B cell (primary cell): ENCODE data around the gene MCM7. TPM values are rescaled to one million over a fixed set of nuclear protein-coding genes. Genes with fewer than 3 reads are reported as not detected.

Experiments used
- ATAC-seq: fragments of 200-7000 bp; cut with Tn5 transposase; one replicate; pipeline ENCODE4 v1.10.0; 2021; ENCODE audit warnings: low read depth, mild to moderate bottlenecking, moderate number of reproducible peaks, moderate library complexity
- CTCF ChIA-PET: fragments of 350-600 bp; sonication (Branson Sonifier 250); formaldehyde crosslinking; loops from one replicate; lab custom pipeline; 2021; ENCODE audit warnings: antibody characterized with exemption, inconsistent platforms; lab: Charles Lee
- POLR2A ChIA-PET: fragments of 350-600 bp; sonication (Branson Sonifier 250); formaldehyde crosslinking; loops from one replicate; lab custom pipeline; 2021; ENCODE audit warnings: antibody characterized with exemption; lab: Charles Lee
- DNase-seq: peaks from one replicate; pipeline ENCODE4 v3.0.0; 2013
- H2AFZ ChIP-seq: 2 replicates; pipeline ENCODE4 v1.6.1; 2012; ENCODE audit warnings: mild to moderate bottlenecking, low read depth, low read length; ENCODE audit not compliant: insufficient read depth, poor library complexity, severe bottlenecking
- H3K27ac ChIP-seq, 2 donors: 1 replicate in 1 of 2; 2 replicates in 1 of 2; pipeline ENCODE4 v1.5.1; 2012 to 2013; ENCODE audit warnings: low read length in 2 of 2, mild to moderate bottlenecking in 2 of 2, moderate library complexity in 1 of 2
- H3K27me3 ChIP-seq, 4 experiments: fragments of 200-600 bp in 1 of 4; sonication (generic) in 1 of 4; replicated peaks in 1 of 4; 1 replicate in 2 of 4; 2 replicates in 2 of 4; pipeline versions ENCODE4 v1.6.1 to v1.7.0; 2013 to 2016; ENCODE audit warnings: low read length in 3 of 4, mild to moderate bottlenecking in 2 of 4, mixed read lengths in 1 of 4, moderate library complexity in 1 of 4; ENCODE audit not compliant: insufficient read depth in 4 of 4, control insufficient read depth in 3 of 4; ENCODE audit errors: control extremely low read depth in 1 of 4
- H3K36me3 ChIP-seq, 2 experiments: replicated peaks in 1 of 2; 1 replicate in 1 of 2; 2 replicates in 1 of 2; pipeline versions ENCODE4 v1.6.1 to v1.7.1; 2013; ENCODE audit warnings: low read length in 1 of 2; ENCODE audit not compliant: insufficient read depth in 2 of 2, control insufficient read depth in 1 of 2; ENCODE audit errors: control extremely low read depth in 1 of 2, extremely low read depth in 1 of 2
- H3K4me1 ChIP-seq, 2 donors: fragments of 200-600 bp in 1 of 2; sonication (generic) in 1 of 2; 1 replicate in 1 of 2; 2 replicates in 1 of 2; pipeline versions ENCODE4 v1.5.1 to v1.6.1; 2013 to 2017; ENCODE audit warnings: low read length in 2 of 2; ENCODE audit not compliant: control insufficient read depth in 2 of 2, insufficient read depth in 2 of 2
- H3K4me2 ChIP-seq: replicated peaks from 2 replicates; pipeline ENCODE3; 2012; ENCODE audit warnings: mild to moderate bottlenecking, low read depth, low read length; ENCODE audit not compliant: poor library complexity, severe bottlenecking
- H3K4me3 ChIP-seq, 5 experiments: fragments of 200-600 bp in 1 of 5; sonication (generic) in 1 of 5; 1 replicate in 3 of 5; 2 replicates in 2 of 5; pipeline versions ENCODE4 v1.5.1 to v1.7.0; 2011 to 2016; ENCODE audit warnings: low read length in 4 of 5, mild to moderate bottlenecking in 4 of 5, low read depth in 2 of 5, control low read depth in 1 of 5, moderate library complexity in 1 of 5; ENCODE audit not compliant: insufficient read depth in 1 of 5; ENCODE audit errors: control extremely low read depth in 1 of 5, extremely low read depth in 1 of 5
- H3K79me2 ChIP-seq: fragments of 200-600 bp; sonication (generic); one replicate; pipeline ENCODE4 v1.6.0; 2016; ENCODE audit warnings: low read length; ENCODE audit not compliant: control insufficient read depth, insufficient read depth
- H3K9ac ChIP-seq: fragments of 200-600 bp; sonication (generic); 2 replicates; pipeline ENCODE4 v1.6.1; 2017; ENCODE audit warnings: mild to moderate bottlenecking, low read length, moderate library complexity
- H3K9me3 ChIP-seq, 3 donors: one replicate each; pipeline versions ENCODE4 v1.6.1 to v1.7.1; 2013; ENCODE audit warnings: low read length in 2 of 3; ENCODE audit not compliant: control insufficient read depth in 2 of 3, insufficient read depth in 1 of 3; ENCODE audit errors: control extremely low read depth in 1 of 3
- H4K20me1 ChIP-seq: 2 replicates; pipeline ENCODE4 v1.6.0; 2012; ENCODE audit warnings: mild to moderate bottlenecking, low read length; ENCODE audit not compliant: insufficient read depth, control insufficient read depth, poor library complexity, severe bottlenecking
- H3K27ac Mint-ChIP-seq: one replicate; pipeline ENCODE4 v1.8.0; 2021; ENCODE audit warnings: mixed read lengths
- H3K27me3 Mint-ChIP-seq: one replicate; pipeline ENCODE4 v1.8.0; 2021; ENCODE audit warnings: mixed read lengths
- H3K4me1 Mint-ChIP-seq: one replicate; pipeline ENCODE4 v1.8.0; 2021; ENCODE audit warnings: mixed read lengths
- H3K4me3 Mint-ChIP-seq: one replicate; pipeline ENCODE4 v1.8.0; 2021; ENCODE audit warnings: mixed read lengths
- H3K9me3 Mint-ChIP-seq: one replicate; pipeline ENCODE4 v1.8.0; 2022; ENCODE audit warnings: mixed read lengths; ENCODE audit not compliant: insufficient read depth
- CTCF ChIP-seq: fragments of 200-600 bp; IDR thresholded peaks from one replicate; pipeline ENCODE4 v1.8.0; 2022; ENCODE audit warnings: antibody characterized with exemption, mild to moderate bottlenecking
- EZH2 ChIP-seq: IDR thresholded peaks from 2 replicates; pipeline ENCODE4 v1.6.1; 2012; ENCODE audit warnings: borderline replicate concordance, low read depth, mild to moderate bottlenecking, moderate library complexity, low read length; ENCODE audit not compliant: insufficient read depth, poor library complexity, severe bottlenecking
- WGBS: methylation state at CpG from one replicate; pipeline ENCODE4 v1.1.5; 2013; ENCODE audit warnings: missing lambda C conversion rate; ENCODE audit not compliant: insufficient coverage; 5-methylcytosine and 5-hydroxymethylcytosine counted together
- intact Hi-C: fragments of 100-400 bp; cut with micrococcal nuclease; formaldehyde crosslinking; loops from one replicate; pipeline ENCODE4 v1.10.0; 2022
- polyA plus RNA-seq: library from polyadenylated mRNA; depleted of rRNA; stranded (reverse); fragments of >200 nt; gene quantifications from 2 replicates; pipeline ENCODE4 v1.2.3, GENCODE V29; 2012
- total RNA-seq, 2 donors: library from RNA; stranded (reverse); fragments of 120-200 nt in 1 of 2; gene quantifications; 1 replicate in 1 of 2; 2 replicates in 1 of 2; pipeline versions ENCODE4 v1.2.3 to v1.2.4, GENCODE V29; 2013 to 2022

MCM7 gene
- total and polyA plus RNA-seq, 2 donors (not counting 1 experiment from before 2014, with no cell fraction given): 154 to 171 TPM

- Mint-ChIP-seq H3K27ac (peak overlapping the region; percentile 95), H3K4me1 (peaks cover 42% of the 10 kb centered on the region), H3K27me3 (no peaks in the 10 kb centered on the region), H3K4me3 (peak overlapping the region; percentile 98), H3K9me3 (no peaks in the 10 kb centered on the region)
- no peaks in the 10 kb centered on the region for H3K27me3 ChIP-seq
- H3K4me3 ChIP-seq: no peak overlapping the region
- no peaks in the 10 kb centered on the region for H4K20me1 ChIP-seq
- H3K4me2 ChIP-seq: peak overlapping the region; percentile 97
- 63% methylated on average over 1 of the region's 1 CpG for WGBS
- TF ChIP-seq CTCF: no peak
- TF ChIP-seq EZH2: no peak
- no peaks in the 10 kb centered on the region for H3K9me3 ChIP-seq
- no peaks in the 10 kb centered on the region for H3K36me3 ChIP-seq
- DNase-seq: no peak
- ATAC-seq: no peak
- peak overlapping the region; percentile 93 for H3K9ac ChIP-seq
- H2AFZ ChIP-seq: no peak overlapping the region
- peaks cover 22 to 34% of the 10 kb centered on the region in 2 donors for H3K4me1 ChIP-seq
- ChIA-PET CTCF (interaction anchor here (0.6 to 2.2 kb wide), 4 partner anchors 10 to 110 kb away, joined by 3 to 8 read pairs (median 3); no protein-coding TSS in a partner anchor), POLR2A (interaction anchor here (0.6 to 2.9 kb wide), 4 partner anchors 9 to 114 kb away, joined by 3 to 14 read pairs (median 3); partner anchors contain the start of genes AP4M1 and MCM7)
- H3K27ac ChIP-seq: no peak overlapping the region
- peaks cover 32% of the 10 kb centered on the region for H3K79me2 ChIP-seq
- intact Hi-C loops: no loop called here
Measured at GRCh38 chr7:100120733-100121036, 19.5 kb upstream of the MCM7 start.

GRCh38 chr7:100119970-100120732 is 19.0 kb upstream of the MCM7 start:
- CTCF ChIA-PET: interaction anchor here (1.0 to 2.2 kb wide), 3 partner anchors 11 to 18 kb away, joined by 3 to 8 read pairs (median 6); partner anchors contain the start of genes AP4M1 and MCM7
- H3K36me3 ChIP-seq: no peaks in the 10 kb centered on the region
- peak overlapping the region; percentile 96 for H2AFZ ChIP-seq
- DNase-seq (no peak), ATAC-seq (peak; percentile 29)
- Mint-ChIP-seq H3K4me1 (peaks cover 38% of the 10 kb centered on the region), H3K27me3 (no peaks in the 10 kb centered on the region), H3K9me3 (no peaks in the 10 kb centered on the region), H3K27ac (peak overlapping the region; percentile 95), H3K4me3 (peak overlapping the region; percentile 98)
- POLR2A ChIA-PET: interaction anchor here (0.7 to 2.9 kb wide), 4 partner anchors 9 to 38 kb away, joined by 3 to 14 read pairs (median 3); partner anchors contain the start of genes AP4M1 and MCM7
- peak overlapping the region; percentile 93 to 97 for H3K27ac ChIP-seq
- H3K9me3 ChIP-seq: no peaks in the 10 kb centered on the region
- 39% methylated on average over 13 of the region's 19 CpGs for WGBS
- peak overlapping the region; percentile 67 to 94 (median 92) for H3K4me3 ChIP-seq
- intact Hi-C loops: loop anchor here (1.0 kb wide), 3 partner anchors 7 to 38 kb away; partner anchors contain the start of genes AP4M1 and MCM7
- no peaks in the 10 kb centered on the region for H3K27me3 ChIP-seq
- peak overlapping the region; percentile 93 for H3K9ac ChIP-seq
- H4K20me1 ChIP-seq: no peaks in the 10 kb centered on the region
- TF ChIP-seq EZH2 (no peak), CTCF (no peak)
- peaks cover 27% of the 10 kb centered on the region for H3K79me2 ChIP-seq
- peaks cover 17 to 28% of the 10 kb centered on the region in 2 donors for H3K4me1 ChIP-seq
- peak overlapping the region; percentile 97 for H3K4me2 ChIP-seq
